ENCODE results near the gene SCYGR1.
"Not testable (repeated sequence)": the region's sequence is repeated elsewhere in the genome, so short reads cannot be mapped to it uniquely, and the experiment has no call there.

Gene SCYGR1

GRCh38 chr2:227370791-227371312 lies 16.9 kb downstream of the SCYGR1 start:
- no peak for DNase-seq (ENCODE audit: low spot score)

GRCh38 chr2:227370092-227370491 lies 17.7 kb downstream of the SCYGR1 start:
- no peak for DNase-seq (ENCODE audit: low spot score)

- no peak for DNase-seq (ENCODE audit: low spot score)
Measured at GRCh38 chr2:227368574-227368973, 19.2 kb downstream of the SCYGR1 start.

GRCh38 chr2:227367427-227367795 lies 20.3 kb downstream of the SCYGR1 start:
- DNase-seq (ENCODE audit: low spot score), result no peak

- DNase-seq (ENCODE audit: low spot score), result no peak
Measured at GRCh38 chr2:227366769-227367426, 20.9 kb downstream of the SCYGR1 start.

GRCh38 chr2:227365833-227366232 lies 21.9 kb downstream of the SCYGR1 start:
- DNase-seq (ENCODE audit: low spot score), result no peak

- not testable (repeated sequence) for DNase-seq (ENCODE audit: low spot score)
Measured at GRCh38 chr2:227364585-227365263, 23.0 kb downstream of the SCYGR1 start.

GRCh38 chr2:227363756-227364155 lies 24.0 kb downstream of the SCYGR1 start:
- DNase-seq (ENCODE audit: low spot score), result peak; percentile 13

- DNase-seq (ENCODE audit: low spot score), result no peak
Measured at GRCh38 chr2:227360351-227360750, 27.4 kb downstream of the SCYGR1 start.

- DNase-seq (ENCODE audit: low spot score), result no peak
Measured at GRCh38 chr2:227351639-227352038, 36.1 kb downstream of the SCYGR1 start.

GRCh38 chr2:227349989-227350612 lies 37.6 kb downstream of the SCYGR1 start:
- no peak for DNase-seq (ENCODE audit: low spot score)

- no peak for DNase-seq (ENCODE audit: low spot score)
Measured at GRCh38 chr2:227348324-227348723, 39.4 kb downstream of the SCYGR1 start.

GRCh38 chr2:227347117-227347516 lies 40.6 kb downstream of the SCYGR1 start:
- DNase-seq (ENCODE audit: low spot score), result no peak

- DNase-seq (ENCODE audit: low spot score), result no peak
Measured at GRCh38 chr2:227344231-227344630, 43.5 kb downstream of the SCYGR1 start.

- no peak for DNase-seq (ENCODE audit: low spot score)
Measured at GRCh38 chr2:227341553-227341952, 46.2 kb downstream of the SCYGR1 start.

GRCh38 chr2:227340106-227340505 lies 47.6 kb downstream of the SCYGR1 start:
- no peak for DNase-seq (ENCODE audit: low spot score)

- no peak for DNase-seq (ENCODE audit: low spot score)
Measured at GRCh38 chr2:227339098-227339599, 48.6 kb downstream of the SCYGR1 start.

Measured in CD4-positive, alpha-beta T cell treated with Interleukin-15 for 4 hours (primary cell).